Testis (tissue), 2 donors: ENCODE measurements around the gene VWA5A.

Experiments used
- POLR2A ChIP-seq: fragments of 450-650 bp; IDR thresholded peaks from one replicate; pipeline ENCODE4 v1.6.1; 2017; ENCODE audit warnings: antibody characterized with exemption, mild to moderate bottlenecking, moderate library complexity
- TF ChIP-seq, protein P1 (sequence below), 3 experiments: fragments of 450-650 bp in 2 of 3; fragments of 200-600 bp in 1 of 3; sonication (generic) in 1 of 3; IDR thresholded peaks; one replicate each; pipeline ENCODE4 v1.5.1; 2016 to 2019; ENCODE audit warnings: antibody characterized with exemption in 3 of 3, mild to moderate bottlenecking in 2 of 3, moderate library complexity in 1 of 3

DNA sequence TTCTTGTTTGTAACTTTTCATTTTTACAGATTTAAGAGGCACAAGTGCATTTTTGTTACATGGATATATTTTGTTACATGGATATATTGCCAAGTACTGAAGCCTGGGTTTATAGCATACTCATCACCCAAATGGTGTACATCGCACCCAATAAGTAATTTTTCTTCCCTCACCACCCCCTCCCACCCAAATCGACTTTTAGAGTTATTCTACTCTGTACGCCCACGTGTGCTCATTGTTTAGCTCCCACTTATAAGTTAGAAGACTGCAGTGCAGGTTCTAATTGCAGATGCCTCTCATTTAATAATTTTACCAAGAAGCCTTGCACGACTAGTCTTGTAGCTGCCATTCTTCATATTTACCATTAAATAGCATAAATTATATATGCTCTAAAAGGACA lies 20.5 kb upstream of the VWA5A start:
- TF ChIP-seq, protein P1, sequence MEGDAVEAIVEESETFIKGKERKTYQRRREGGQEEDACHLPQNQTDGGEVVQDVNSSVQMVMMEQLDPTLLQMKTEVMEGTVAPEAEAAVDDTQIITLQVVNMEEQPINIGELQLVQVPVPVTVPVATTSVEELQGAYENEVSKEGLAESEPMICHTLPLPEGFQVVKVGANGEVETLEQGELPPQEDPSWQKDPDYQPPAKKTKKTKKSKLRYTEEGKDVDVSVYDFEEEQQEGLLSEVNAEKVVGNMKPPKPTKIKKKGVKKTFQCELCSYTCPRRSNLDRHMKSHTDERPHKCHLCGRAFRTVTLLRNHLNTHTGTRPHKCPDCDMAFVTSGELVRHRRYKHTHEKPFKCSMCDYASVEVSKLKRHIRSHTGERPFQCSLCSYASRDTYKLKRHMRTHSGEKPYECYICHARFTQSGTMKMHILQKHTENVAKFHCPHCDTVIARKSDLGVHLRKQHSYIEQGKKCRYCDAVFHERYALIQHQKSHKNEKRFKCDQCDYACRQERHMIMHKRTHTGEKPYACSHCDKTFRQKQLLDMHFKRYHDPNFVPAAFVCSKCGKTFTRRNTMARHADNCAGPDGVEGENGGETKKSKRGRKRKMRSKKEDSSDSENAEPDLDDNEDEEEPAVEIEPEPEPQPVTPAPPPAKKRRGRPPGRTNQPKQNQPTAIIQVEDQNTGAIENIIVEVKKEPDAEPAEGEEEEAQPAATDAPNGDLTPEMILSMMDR (IDR thresholded peaks at IDR 0.05), result no peak
- TF ChIP-seq POLR2A, result no peak
